CD1c-positive myeloid dendritic cell (primary cell): ENCODE measurements around the gene RBMS2.
A peak's percentile ranks its signal among the peaks of the same experiment; 100 is the strongest.
"Not testable (repeated sequence)": the region's sequence is repeated elsewhere in the genome, so short reads cannot be mapped to it uniquely, and the experiment has no call there.

ENCODE experiments used
- DNase-seq: peaks from one replicate; pipeline ENCODE4 v3.0.0-alpha.2; 2016; ENCODE audit errors: extremely low spot score

The RBMS2 gene, protein sequence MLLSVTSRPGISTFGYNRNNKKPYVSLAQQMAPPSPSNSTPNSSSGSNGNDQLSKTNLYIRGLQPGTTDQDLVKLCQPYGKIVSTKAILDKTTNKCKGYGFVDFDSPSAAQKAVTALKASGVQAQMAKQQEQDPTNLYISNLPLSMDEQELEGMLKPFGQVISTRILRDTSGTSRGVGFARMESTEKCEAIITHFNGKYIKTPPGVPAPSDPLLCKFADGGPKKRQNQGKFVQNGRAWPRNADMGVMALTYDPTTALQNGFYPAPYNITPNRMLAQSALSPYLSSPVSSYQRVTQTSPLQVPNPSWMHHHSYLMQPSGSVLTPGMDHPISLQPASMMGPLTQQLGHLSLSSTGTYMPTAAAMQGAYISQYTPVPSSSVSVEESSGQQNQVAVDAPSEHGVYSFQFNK

GRCh38 chr12:56521590-56522371 lies at the start of gene RBMS2:
Gene RBMS2, plus strand, starts transcription at chr12:56521820. Its CDS starts 204 bp downstream, at chr12:56522024.
- DNase-seq, result peak; percentile 55

- DNase-seq, result no peak
Measured at GRCh38 chr12:56474389-56474788, 47.2 kb upstream of the RBMS2 start.

- no peak for DNase-seq
Measured at GRCh38 chr12:56476143-56476542, 45.5 kb upstream of the RBMS2 start.

GRCh38 chr12:56476972-56477432 lies 44.6 kb upstream of the RBMS2 start:
- no peak for DNase-seq

DNA sequence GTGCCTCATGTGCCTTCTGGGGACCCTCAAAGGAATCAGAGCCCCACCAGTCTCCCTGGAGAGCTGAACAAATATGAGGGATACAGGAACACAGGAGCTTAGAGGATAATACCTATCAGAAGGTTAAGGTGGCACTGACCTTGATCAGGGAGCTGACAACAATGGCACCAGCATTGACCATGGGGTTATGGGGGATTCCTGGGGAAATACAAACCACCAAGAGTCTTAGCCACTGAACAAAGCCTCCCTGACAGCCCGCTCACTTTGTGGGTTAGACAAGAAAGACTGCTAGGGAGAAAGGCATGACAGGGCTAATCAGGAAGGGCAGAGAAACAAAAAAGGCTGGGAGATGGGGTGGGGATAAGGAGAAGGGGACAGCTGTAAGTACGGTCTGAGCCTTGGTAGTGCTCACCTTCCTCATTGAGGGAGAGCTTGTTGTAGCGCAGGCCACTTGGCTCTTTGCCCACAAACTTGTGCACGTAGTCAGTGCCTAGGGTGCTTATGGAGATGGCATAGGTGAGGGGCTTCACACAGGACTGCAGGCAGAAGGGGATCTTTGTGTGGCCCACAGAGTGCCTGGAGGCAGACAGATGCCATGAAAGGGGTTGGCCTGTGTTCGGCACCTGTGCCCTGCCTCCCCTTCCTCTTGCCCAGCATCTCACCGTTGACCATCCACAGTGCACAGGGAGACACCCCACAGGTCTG lies 43.9 kb upstream of the RBMS2 start:
- no peak for DNase-seq

GRCh38 chr12:56479625-56480024 lies 42.0 kb upstream of the RBMS2 start:
- no peak for DNase-seq

DNA sequence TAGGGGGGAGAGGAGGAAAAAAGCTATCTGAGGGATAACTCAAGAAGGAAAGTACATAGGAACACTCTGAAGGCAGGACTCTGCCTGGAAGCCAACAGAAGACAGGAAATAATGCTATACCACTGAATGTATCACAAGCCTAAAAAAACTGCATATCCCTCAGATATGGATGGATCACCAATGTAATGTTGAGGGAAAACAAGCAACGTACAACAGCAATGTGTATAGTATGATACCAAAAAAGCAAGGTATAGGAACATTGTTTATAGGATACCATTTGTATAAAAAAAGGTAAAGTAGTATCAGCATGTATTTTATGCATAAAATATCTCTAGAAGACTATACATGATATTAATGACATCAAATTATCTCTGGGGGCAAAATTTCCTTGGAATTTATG lies 37.1 kb upstream of the RBMS2 start:
- no peak for DNase-seq

DNA sequence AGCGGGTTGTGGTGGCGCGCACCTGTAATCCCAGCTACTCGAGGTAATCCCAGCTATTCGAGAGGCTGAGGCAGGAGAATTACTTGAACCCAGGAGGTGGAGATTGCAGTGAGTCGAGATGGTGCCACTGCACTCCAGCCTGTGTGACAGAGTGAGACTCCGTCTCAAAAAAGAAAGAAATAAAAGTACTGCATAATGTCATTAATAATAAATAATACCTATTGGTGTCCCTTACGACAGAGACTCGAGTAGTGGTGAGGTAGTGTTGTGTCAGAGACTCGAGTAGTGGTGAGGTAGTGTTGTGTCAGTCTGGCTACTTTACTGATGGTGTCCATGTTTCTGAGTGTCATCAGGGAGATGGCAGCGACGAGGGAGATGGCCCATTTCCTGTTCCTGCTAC lies 34.9 kb upstream of the RBMS2 start:
- no peak for DNase-seq

DNA sequence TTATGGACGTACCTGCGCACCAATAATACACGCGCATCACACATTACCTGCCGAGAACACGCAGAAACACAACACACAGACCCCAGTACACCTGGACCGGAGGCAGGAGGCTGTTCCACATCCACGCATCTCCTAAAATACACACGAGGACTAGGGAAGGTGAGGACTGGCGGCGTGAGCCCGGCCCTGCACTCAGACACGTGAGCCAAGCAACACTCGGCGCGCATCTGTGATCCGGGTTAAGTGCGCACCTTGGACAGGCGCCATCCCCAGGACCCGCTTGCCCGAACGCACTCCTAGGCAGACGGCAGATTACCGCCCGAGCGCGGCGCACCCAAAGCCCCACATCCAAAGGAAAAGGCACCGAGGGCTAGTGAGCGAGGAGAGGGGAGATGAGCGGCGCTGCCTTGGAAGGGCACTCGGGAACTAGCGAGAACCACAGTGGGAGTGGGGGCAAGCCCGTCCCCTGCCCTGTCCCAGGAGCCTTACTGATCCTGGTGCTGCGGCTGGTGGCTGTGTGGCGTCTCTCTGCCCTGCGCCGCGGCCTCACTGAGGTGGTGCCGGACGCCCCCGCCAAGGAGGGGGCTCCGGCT lies 34.1 kb upstream of the RBMS2 start:
- no peak for DNase-seq

DNA sequence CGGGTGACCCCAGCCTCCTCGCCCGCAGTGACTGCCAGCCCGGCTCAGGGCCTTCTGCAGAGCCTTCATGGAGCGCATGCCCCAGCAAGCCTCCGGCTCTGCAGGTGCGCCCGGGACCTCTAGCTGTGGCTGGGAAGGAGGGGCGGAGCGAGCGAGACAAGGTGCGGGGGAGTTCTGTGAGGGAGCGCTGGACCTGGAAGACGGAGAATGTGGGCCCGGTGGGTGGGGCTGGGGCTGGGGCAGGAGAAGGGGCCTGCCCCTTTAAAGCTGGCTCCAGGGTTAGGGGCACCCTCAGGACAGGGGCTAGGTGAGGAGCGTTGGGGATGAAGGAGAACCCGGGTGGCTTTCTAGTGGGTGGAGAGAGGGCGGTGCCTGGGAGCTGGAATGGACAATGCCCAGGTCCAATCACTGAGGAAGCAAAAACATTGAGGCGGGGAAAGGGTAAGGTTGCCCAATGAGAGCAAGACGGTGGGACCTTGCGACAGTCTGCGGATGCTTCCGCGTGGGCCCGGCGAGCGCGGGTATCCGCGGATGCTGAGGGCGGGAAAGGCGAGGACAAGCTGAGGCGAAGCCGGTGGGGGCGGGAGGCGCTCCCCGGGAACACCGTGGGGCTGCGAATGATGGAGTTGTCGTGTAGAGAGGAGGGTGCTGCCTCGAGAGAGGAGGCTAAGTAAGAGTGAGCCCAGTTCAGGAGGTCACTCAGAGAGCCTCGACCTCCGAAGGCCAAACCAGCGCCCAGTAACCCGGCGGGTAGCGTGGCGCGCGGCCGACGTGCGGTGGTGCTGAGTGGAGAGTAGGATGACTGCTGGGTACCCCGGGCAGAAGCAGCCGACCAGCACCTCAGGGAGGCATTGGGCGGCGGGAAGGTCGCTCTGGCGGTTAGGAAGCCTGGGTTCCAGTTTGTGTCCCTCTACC lies 33.3 kb upstream of the RBMS2 start, which contains the start of gene GLS2:
TSS of gene GLS2 (minus strand) at position 121 of the 915 bp plus-strand sequence. CDS start at position 78, 43 bp downstream.
- DNase-seq, result peak; percentile 77

GRCh38 chr12:56490360-56490759 lies 31.3 kb upstream of the RBMS2 start:
- no peak for DNase-seq

- not testable (repeated sequence) for DNase-seq
Measured at GRCh38 chr12:56493409-56494105, 28.1 kb upstream of the RBMS2 start.

DNA sequence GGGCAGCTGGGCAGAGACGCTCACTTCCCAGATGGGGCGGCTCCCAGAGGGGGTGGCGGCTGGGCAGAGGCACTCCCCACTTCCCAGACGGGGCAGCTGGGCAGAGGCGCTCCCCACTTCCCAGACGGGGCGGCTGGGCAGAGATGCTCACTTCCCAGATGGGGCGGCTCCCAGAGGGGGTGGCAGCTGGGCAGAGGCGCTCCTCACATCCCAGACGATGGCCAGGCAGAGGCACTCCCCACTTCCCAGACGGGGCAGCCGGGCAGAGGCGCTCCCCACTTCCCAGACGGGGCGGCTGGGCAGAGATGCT lies 27.6 kb upstream of the RBMS2 start:
- DNase-seq, result not testable (repeated sequence)

DNA sequence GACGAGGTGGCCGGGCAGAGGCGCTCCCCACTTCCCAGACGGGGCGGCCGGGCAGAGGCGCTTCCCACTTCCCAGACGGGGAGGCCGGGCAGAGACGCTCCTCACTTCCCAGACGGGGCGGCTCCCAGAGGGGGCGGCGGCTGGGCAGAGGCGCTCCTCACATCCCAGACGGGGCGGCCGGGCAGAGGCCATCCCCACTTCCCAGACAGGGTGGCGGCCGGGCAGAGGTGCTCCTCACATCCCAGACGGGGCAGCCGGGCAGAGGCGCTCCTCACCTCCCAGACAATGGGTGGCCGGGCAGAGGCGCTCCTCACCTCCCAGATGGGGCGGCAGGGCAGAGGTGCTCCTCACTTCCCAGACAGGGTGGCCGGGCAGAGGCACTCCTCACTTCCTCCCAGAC lies 27.1 kb upstream of the RBMS2 start:
- DNase-seq, result not testable (repeated sequence)

- peak; percentile 29 for DNase-seq
Measured at GRCh38 chr12:56496704-56497103, 24.9 kb upstream of the RBMS2 start.

DNA sequence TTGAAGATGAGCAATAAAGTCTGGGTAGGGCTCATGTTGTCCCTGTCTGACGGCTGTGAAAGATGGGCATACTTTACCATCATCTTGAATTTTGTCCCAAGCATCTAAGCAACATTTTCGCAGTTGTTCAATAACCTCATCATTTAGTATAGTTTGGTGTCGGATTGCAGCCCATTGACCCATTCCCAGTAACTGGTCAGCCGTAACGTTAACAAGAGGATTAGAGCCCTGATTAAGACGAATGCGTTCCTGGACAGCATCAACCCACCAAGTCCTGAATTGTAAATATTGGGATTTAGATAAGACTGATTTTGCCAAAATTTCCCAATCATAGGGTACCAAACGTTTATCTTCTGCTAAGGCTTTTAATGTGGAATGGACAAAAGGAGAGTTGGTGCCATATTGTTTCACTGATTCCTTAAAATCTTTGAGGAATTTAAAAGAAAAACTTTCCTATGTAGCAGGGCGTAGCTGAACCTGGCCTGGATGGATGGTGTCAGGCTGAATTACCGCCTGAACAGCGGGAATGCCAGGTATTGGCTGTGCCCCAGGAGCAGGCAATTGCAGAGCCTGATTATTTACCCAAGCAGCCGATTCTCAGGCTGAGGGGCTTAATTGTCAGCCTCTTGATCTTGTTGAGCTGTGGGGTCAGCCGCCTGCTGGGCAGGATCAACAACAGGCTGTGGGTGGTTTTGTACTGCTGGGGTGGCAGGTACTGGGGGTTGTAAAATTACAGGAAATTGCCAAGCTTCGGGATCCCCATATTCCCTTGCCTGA lies 23.3 kb upstream of the RBMS2 start:
- not testable (repeated sequence) for DNase-seq

- DNase-seq, result not testable (repeated sequence)
Measured at GRCh38 chr12:56499452-56499851, 22.2 kb upstream of the RBMS2 start.

DNA sequence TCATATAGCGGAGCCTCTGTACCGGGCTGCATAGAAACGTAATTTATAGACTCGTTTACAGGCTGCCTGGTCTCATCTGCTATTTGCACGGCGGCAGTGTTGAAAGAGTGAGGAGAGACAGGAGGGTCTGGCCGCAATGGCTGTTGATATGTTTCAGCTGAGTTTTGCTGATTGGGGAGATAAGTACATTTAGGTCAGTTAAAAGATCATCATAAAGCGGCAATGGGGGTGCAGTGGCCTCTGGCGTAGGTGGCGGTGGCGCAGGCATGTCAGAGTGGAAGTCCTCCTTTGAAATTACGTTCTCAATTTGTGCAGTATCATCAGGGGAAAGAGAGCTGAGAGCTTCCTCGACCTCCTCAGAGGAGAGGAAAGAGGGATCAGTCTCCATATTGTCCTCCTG lies 21.7 kb upstream of the RBMS2 start:
- not testable (repeated sequence) for DNase-seq

DNA sequence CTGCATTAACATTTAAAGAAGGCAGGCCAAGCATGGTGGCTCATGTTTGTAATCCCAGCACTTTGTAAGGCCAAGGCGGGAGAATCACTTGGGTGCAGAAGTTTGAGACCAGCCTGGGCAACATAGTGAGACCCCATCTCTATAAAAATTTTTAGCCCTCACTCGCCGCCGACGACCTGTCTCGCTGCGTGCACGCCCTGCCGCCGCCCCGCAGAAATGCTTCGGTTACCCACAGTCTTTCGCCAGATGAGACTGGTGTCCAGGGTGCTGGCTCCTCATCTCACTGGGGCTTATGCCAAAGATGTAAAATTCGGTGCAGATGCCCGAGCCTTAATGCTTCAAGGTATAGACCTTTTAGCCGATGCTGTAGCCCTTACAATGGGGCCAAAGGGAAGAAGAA lies 10.8 kb upstream of the RBMS2 start:
- DNase-seq, result no peak

DNA sequence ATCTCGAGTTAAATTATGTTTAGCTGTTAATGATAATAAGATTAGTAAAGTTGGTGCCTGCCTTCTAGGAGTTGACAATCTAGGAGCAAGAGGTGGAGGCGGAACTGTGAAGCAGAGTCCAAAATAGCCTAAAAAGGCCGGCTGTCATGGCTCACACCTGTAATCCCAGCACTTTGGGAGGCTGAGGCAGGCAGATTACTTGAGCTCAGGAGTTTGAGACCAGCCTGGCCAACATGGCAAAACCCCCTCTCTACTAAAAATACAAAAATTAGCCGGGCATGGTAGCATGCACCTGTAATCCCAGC lies 7.7 kb upstream of the RBMS2 start:
- DNase-seq, result not testable (repeated sequence)
